Muscle layer of duodenum (tissue), 2 donors: Measurements from ENCODE around the gene ATP11B.

ENCODE experiments used
- H3K27ac ChIP-seq: one replicate; pipeline ENCODE4 v1.7.0; 2013; ENCODE audit warnings: mild to moderate bottlenecking, low read length
- H3K27me3 ChIP-seq: one replicate; pipeline ENCODE4 v1.7.0; 2013; ENCODE audit warnings: low read depth, mild to moderate bottlenecking, control low read depth, low read length
- H3K36me3 ChIP-seq, 2 donors: one replicate each; pipeline ENCODE4 v1.7.0; 2013; ENCODE audit warnings: low read length in 2 of 2, control low read depth in 1 of 2, mild to moderate bottlenecking in 1 of 2; ENCODE audit not compliant: insufficient read depth in 2 of 2, control insufficient read depth in 1 of 2
- H3K4me1 ChIP-seq, 2 donors: one replicate each; pipeline ENCODE4 v1.7.0; 2013; ENCODE audit warnings: low read length in 2 of 2, mild to moderate bottlenecking in 2 of 2, control low read depth in 1 of 2, moderate library complexity in 1 of 2; ENCODE audit not compliant: insufficient read depth in 2 of 2, control insufficient read depth in 1 of 2
- H3K4me3 ChIP-seq, 2 donors: one replicate each; pipeline ENCODE4 v1.7.0; 2013; ENCODE audit warnings: low read length in 2 of 2, low read depth in 1 of 2, mild to moderate bottlenecking in 1 of 2
- H3K9me3 ChIP-seq, 2 donors: one replicate each; pipeline ENCODE4 v1.7.0; 2013; ENCODE audit warnings: low read length in 2 of 2, control low read depth in 1 of 2, mild to moderate bottlenecking in 1 of 2; ENCODE audit not compliant: control insufficient read depth in 1 of 2
- donor health status: healthy.

Gene ATP11B

GRCh38 chr3:182792901-182793662 lies at the start of gene ATP11B:
Gene ATP11B (plus strand): TSS chr3:182793504. CDS start chr3:182793760, 256 bp downstream.
- Histone ChIP-seq H3K4me3 (peak within 1 kb of the TSS; percentile 90 to 94), H3K27ac (peak within 1 kb of the TSS; percentile 97), H3K4me1 (peaks cover 13 to 17% of the 10 kb centered on the region in 2 donors)

GRCh38 chr3:182746959-182747358 lies 46.3 kb upstream of the ATP11B start:
- no peaks in the 10 kb centered on the region for H3K27me3 ChIP-seq
- no peaks in the 10 kb centered on the region for H3K4me1 ChIP-seq
- no peaks in the 10 kb centered on the region for H3K9me3 ChIP-seq
- no peaks in the 10 kb centered on the region for H3K36me3 ChIP-seq
- H3K27ac ChIP-seq: no peak overlapping the region
- no peak overlapping the region for H3K4me3 ChIP-seq

More at GRCh38 chr3:182792901-182793662, at the start of gene ATP11B:
- Histone ChIP-seq H3K27me3 (no peaks in the 10 kb centered on the region), H3K9me3 (no peaks in the 10 kb centered on the region), H3K36me3 (no peaks in the 10 kb centered on the region)

- Histone ChIP-seq H3K9me3 (no peaks in the 10 kb centered on the region), H3K4me3 (no peak overlapping the region), H3K27me3 (no peaks in the 10 kb centered on the region), H3K4me1 (no peaks in the 10 kb centered on the region), H3K36me3 (no peaks in the 10 kb centered on the region), H3K27ac (no peak overlapping the region)
Measured at GRCh38 chr3:182755308-182755707, 38.0 kb upstream of the ATP11B start.

- Histone ChIP-seq H3K27ac (no peak overlapping the region), H3K27me3 (no peaks in the 10 kb centered on the region), H3K4me1 (no peaks in the 10 kb centered on the region), H3K36me3 (no peaks in the 10 kb centered on the region), H3K4me3 (no peak overlapping the region), H3K9me3 (no peaks in the 10 kb centered on the region)
Measured at GRCh38 chr3:182755712-182756111, 37.6 kb upstream of the ATP11B start.

GRCh38 chr3:182760576-182761164 lies 32.6 kb upstream of the ATP11B start:
- no peaks in the 10 kb centered on the region for H3K9me3 ChIP-seq
- peak overlapping the region; percentile 4 for H3K27ac ChIP-seq

GRCh38 chr3:182763896-182764295 lies 29.4 kb upstream of the ATP11B start:
- no peaks in the 10 kb centered on the region for H3K9me3 ChIP-seq
- H3K27ac ChIP-seq: no peak overlapping the region
- H3K27me3 ChIP-seq: no peaks in the 10 kb centered on the region
- no peak overlapping the region for H3K4me3 ChIP-seq
- no peaks in the 10 kb centered on the region for H3K36me3 ChIP-seq
- no peaks in the 10 kb centered on the region for H3K4me1 ChIP-seq

More at GRCh38 chr3:182760576-182761164, 32.6 kb upstream of the ATP11B start:
- Histone ChIP-seq H3K36me3 (no peaks in the 10 kb centered on the region), H3K27me3 (no peaks in the 10 kb centered on the region), H3K4me1 (no peaks in the 10 kb centered on the region), H3K4me3 (no peak overlapping the region)

- H3K27me3 ChIP-seq: no peaks in the 10 kb centered on the region
- H3K9me3 ChIP-seq: no peaks in the 10 kb centered on the region
- H3K4me3 ChIP-seq: no peak overlapping the region
- H3K36me3 ChIP-seq: no peaks in the 10 kb centered on the region
- H3K27ac ChIP-seq: no peak overlapping the region
- H3K4me1 ChIP-seq: no peaks in the 10 kb centered on the region
Measured at GRCh38 chr3:182765287-182765686, 28.0 kb upstream of the ATP11B start.

GRCh38 chr3:182766099-182766498 lies 27.2 kb upstream of the ATP11B start:
- Histone ChIP-seq H3K27ac (no peak overlapping the region), H3K9me3 (no peaks in the 10 kb centered on the region), H3K4me1 (no peaks in the 10 kb centered on the region), H3K4me3 (no peak overlapping the region), H3K36me3 (no peaks in the 10 kb centered on the region), H3K27me3 (no peaks in the 10 kb centered on the region)

GRCh38 chr3:182768413-182768812 lies 24.9 kb upstream of the ATP11B start:
- Histone ChIP-seq H3K36me3 (no peaks in the 10 kb centered on the region), H3K4me1 (no peaks in the 10 kb centered on the region), H3K9me3 (no peaks in the 10 kb centered on the region), H3K27me3 (no peaks in the 10 kb centered on the region), H3K27ac (no peak overlapping the region), H3K4me3 (no peak overlapping the region)

- H3K36me3 ChIP-seq: no peaks in the 10 kb centered on the region
- no peak overlapping the region for H3K27ac ChIP-seq
- no peaks in the 10 kb centered on the region for H3K27me3 ChIP-seq
- no peak overlapping the region for H3K4me3 ChIP-seq
- H3K4me1 ChIP-seq: no peaks in the 10 kb centered on the region
- H3K9me3 ChIP-seq: no peaks in the 10 kb centered on the region
Measured at GRCh38 chr3:182769673-182770072, 23.6 kb upstream of the ATP11B start.

GRCh38 chr3:182782149-182782548 lies 11.2 kb upstream of the ATP11B start:
- no peak overlapping the region for H3K27ac ChIP-seq
- H3K27me3 ChIP-seq: no peaks in the 10 kb centered on the region
- peaks cover 0 to 5% of the 10 kb centered on the region in 2 donors for H3K9me3 ChIP-seq
- no peaks in the 10 kb centered on the region for H3K36me3 ChIP-seq
- no peak overlapping the region for H3K4me3 ChIP-seq
- no peaks in the 10 kb centered on the region for H3K4me1 ChIP-seq
